ENCODE data around the gene TNIP3.

DNA sequence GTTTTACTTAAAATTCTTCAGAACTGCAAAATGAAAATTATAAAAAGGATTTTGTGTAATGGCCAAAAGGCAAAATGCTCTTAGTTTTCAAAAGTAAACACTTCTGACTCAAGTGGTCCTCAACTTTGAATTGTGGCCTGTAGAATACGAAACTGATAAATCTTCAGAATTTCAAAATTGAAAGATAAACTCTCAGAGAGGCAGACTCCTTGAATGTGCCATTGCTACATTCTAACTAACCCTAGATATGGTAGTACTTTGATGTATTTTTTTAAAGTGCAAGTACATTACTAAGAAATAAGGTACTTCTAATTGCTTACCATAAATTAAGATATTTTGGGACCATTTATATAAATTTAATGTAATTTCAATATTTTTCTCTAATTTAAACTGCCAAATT is 44.4 kb downstream of the TNIP3 start:
- TF ChIP-seq EZH2 (IDR thresholded peaks at IDR 0.05), result no peak
- no peak for TF ChIP-seq CTCF (IDR thresholded peaks at IDR 0.05)
